Keratinocyte (primary cell): ENCODE results near the gene GSN. TPM values are rescaled to one million over a fixed set of nuclear protein-coding genes. Genes with fewer than 3 reads are reported as not detected.

ENCODE experiments used
- DNase-seq: peaks from one replicate; pipeline ENCODE4 v3.0.0-alpha.2; 2011; ENCODE audit warnings: low read depth, missing footprints, low spot score
- FAIRE-seq: peaks from 2 replicates; lab custom pipeline; 2011; peaks lifted over from hg19 to GRCh38; lab: Jason Lieb, UNC
- H2AFZ ChIP-seq: 2 replicates; pipeline ENCODE4 v1.6.0; 2012; ENCODE audit warnings: low read length, control low read depth, inconsistent platforms; ENCODE audit not compliant: control insufficient read depth
- H3K27ac ChIP-seq: 2 replicates; pipeline ENCODE4 v1.5.1; 2011; ENCODE audit warnings: low read length; ENCODE audit not compliant: control insufficient read depth, insufficient read depth
- H3K27me3 ChIP-seq: 3 replicates; pipeline ENCODE4 v1.6.0; 2011; ENCODE audit warnings: low read length; ENCODE audit not compliant: control insufficient read depth, insufficient read depth; ENCODE audit errors: extremely low read depth
- H3K36me3 ChIP-seq, 2 experiments: 2 replicates in 1 of 2; 3 replicates in 1 of 2; pipeline ENCODE4 v1.5.1; 2011; ENCODE audit warnings: low read length in 2 of 2, mild to moderate bottlenecking in 1 of 2; ENCODE audit not compliant: control insufficient read depth in 2 of 2, insufficient read depth in 2 of 2; ENCODE audit errors: extremely low read depth in 1 of 2
- H3K4me1 ChIP-seq: 3 replicates; pipeline ENCODE4 v1.5.1; 2011; ENCODE audit warnings: low read length; ENCODE audit not compliant: control insufficient read depth, insufficient read depth; ENCODE audit errors: extremely low read depth
- H3K4me2 ChIP-seq: 3 replicates; pipeline ENCODE4 v1.6.0; 2011; ENCODE audit warnings: low read depth, low read length; ENCODE audit not compliant: control insufficient read depth, insufficient read depth; ENCODE audit errors: extremely low read depth
- H3K4me3 ChIP-seq, 3 experiments: fragments of 200-600 bp in 1 of 3; sonication (generic) in 1 of 3; 2 replicates in 2 of 3; 3 replicates in 1 of 3; pipeline ENCODE4 v1.5.1; 2011 to 2016; ENCODE audit warnings: low read length in 3 of 3, mild to moderate bottlenecking in 3 of 3, control low read depth in 2 of 3, inconsistent platforms in 1 of 3, low read depth in 1 of 3, mixed read lengths in 1 of 3, mixed run types in 1 of 3, moderate library complexity in 1 of 3; ENCODE audit not compliant: control insufficient read depth in 2 of 3, insufficient read depth in 2 of 3; ENCODE audit errors: extremely low read depth in 1 of 3
- H3K79me2 ChIP-seq: 2 replicates; pipeline ENCODE4 v1.6.0; 2012; ENCODE audit warnings: low read length; ENCODE audit not compliant: control insufficient read depth, insufficient read depth
- H3K9ac ChIP-seq: 3 replicates; pipeline ENCODE4 v1.6.0; 2011; ENCODE audit warnings: low read length; ENCODE audit not compliant: control insufficient read depth, insufficient read depth; ENCODE audit errors: extremely low read depth
- H3K9me1 ChIP-seq: 3 replicates; pipeline ENCODE4 v1.6.0; 2011; ENCODE audit warnings: low read length; ENCODE audit not compliant: control insufficient read depth, insufficient read depth; ENCODE audit errors: extremely low read depth
- H3K9me3 ChIP-seq: 2 replicates; pipeline ENCODE4 v1.5.1; 2012; ENCODE audit warnings: low read depth, low read length; ENCODE audit not compliant: control insufficient read depth
- H4K20me1 ChIP-seq: 3 replicates; pipeline ENCODE4 v1.6.0; 2011; ENCODE audit warnings: low read length; ENCODE audit not compliant: control insufficient read depth, insufficient read depth; ENCODE audit errors: extremely low read depth
- EZH2 ChIP-seq: IDR thresholded peaks from one replicate; pipeline ENCODE4 v1.6.1; 2012; ENCODE audit warnings: inconsistent platforms, mild to moderate bottlenecking, low read length, moderate library complexity
- dilution Hi-C: fragments of 300-500 bp; cut with MboI; formaldehyde crosslinking; loops from one replicate; pipeline ENCODE4 v1.7.0; 2020; ENCODE audit warnings: low sequenced_read_pairs; ENCODE audit not compliant: extremely low pct_ligation_motif_present
- polyA plus RNA-seq, 5 experiments: library from polyadenylated mRNA; depleted of rRNA in 3 of 5; stranded (reverse) in 3 of 5; stranded (forward) in 1 of 5; unstranded in 1 of 5; fragments of >200 nt; gene quantifications; 1 replicate in 1 of 5; 2 replicates in 3 of 5; 3 replicates in 1 of 5; pipeline versions ENCODE4 v1.2.1 to v1.2.3, GENCODE V29; 2011 to 2012; ENCODE audit warnings: missing spikeins in 2 of 5, low read depth in 1 of 5, low replicate concordance in 1 of 5
- TF ChIP-seq, protein P1 (sequence below), 3 experiments: IDR thresholded peaks in 1 of 3; conservative IDR thresholded peaks in 1 of 3; optimal IDR thresholded peaks in 1 of 3; 2 replicates in 2 of 3; 3 replicates in 1 of 3; pipeline versions ENCODE3 to v1.5.1; 2011; ENCODE audit warnings: low read length in 3 of 3, mild to moderate bottlenecking in 3 of 3, moderate library complexity in 2 of 3, control low read depth in 1 of 3, inconsistent platforms in 1 of 3; ENCODE audit not compliant: insufficient read depth in 2 of 3; ENCODE audit errors: extremely low read depth in 1 of 3

GSN gene
- polyA plus RNA-seq, 1 donor (not counting 4 experiments of a cell fraction or from before 2014, with no cell fraction given) = 166 TPM

DNA sequence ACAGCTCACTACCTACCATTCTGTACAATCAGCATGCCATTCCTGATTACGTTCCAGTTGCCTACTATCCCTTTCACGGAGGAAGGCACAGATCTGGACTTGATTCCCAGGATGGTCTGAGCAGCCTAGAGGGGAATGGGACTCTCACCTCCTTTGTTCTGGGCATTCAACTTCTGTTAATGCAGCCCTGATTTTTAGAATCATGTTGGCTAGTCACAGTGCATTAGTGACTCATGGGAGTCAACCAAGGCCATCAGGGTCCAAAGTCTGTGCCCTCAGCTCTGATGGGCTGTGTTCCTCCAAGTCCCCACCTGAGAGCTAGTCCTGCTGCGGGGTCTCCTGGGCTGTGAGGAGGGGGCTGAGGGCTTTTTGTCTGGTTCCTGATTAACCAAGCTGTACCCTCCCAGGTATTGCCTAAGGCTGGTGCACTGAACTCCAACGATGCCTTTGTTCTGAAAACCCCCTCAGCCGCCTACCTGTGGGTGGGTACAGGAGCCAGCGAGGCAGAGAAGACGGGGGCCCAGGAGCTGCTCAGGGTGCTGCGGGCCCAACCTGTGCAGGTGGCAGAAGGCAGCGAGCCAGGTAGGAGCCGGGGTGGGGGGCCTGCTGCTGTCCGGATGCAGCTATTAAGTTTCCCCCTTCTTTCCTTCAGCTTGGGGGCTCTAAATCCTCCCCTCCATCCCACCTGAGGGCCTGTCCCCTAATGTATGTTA, 59.1 kb downstream of the GSN start:
- Histone ChIP-seq H3K9me1 (no peaks in the 10 kb centered on the region), H3K79me2 (no peaks in the 10 kb centered on the region), H3K4me3 (no peak overlapping the region), H4K20me1 (no peaks in the 10 kb centered on the region), H3K27me3 (no peaks in the 10 kb centered on the region), H3K27ac (no peak overlapping the region), H3K9me3 (no peaks in the 10 kb centered on the region), H3K4me2 (no peak overlapping the region), H3K36me3 (peaks cover 42 to 47% of the 10 kb centered on the region in 2 experiments), H3K4me1 (peaks cover 20% of the 10 kb centered on the region), H2AFZ (no peak overlapping the region), H3K9ac (no peak overlapping the region)
- no peak for DNase-seq
- TF ChIP-seq, protein P1, sequence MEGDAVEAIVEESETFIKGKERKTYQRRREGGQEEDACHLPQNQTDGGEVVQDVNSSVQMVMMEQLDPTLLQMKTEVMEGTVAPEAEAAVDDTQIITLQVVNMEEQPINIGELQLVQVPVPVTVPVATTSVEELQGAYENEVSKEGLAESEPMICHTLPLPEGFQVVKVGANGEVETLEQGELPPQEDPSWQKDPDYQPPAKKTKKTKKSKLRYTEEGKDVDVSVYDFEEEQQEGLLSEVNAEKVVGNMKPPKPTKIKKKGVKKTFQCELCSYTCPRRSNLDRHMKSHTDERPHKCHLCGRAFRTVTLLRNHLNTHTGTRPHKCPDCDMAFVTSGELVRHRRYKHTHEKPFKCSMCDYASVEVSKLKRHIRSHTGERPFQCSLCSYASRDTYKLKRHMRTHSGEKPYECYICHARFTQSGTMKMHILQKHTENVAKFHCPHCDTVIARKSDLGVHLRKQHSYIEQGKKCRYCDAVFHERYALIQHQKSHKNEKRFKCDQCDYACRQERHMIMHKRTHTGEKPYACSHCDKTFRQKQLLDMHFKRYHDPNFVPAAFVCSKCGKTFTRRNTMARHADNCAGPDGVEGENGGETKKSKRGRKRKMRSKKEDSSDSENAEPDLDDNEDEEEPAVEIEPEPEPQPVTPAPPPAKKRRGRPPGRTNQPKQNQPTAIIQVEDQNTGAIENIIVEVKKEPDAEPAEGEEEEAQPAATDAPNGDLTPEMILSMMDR (optimal IDR thresholded peaks at IDR 0.05 in 1 of 3, IDR thresholded peaks at IDR 0.05 in 1 of 3, conservative IDR thresholded peaks at IDR 0.05 in 1 of 3; ENCODE audit: extremely low read depth in 1 of 3, insufficient read depth in 2 of 3, low read length in 3 of 3) = no peak
- TF ChIP-seq EZH2 = no peak
- dilution Hi-C loops = no loop called here
- FAIRE-seq = no peak

DNA sequence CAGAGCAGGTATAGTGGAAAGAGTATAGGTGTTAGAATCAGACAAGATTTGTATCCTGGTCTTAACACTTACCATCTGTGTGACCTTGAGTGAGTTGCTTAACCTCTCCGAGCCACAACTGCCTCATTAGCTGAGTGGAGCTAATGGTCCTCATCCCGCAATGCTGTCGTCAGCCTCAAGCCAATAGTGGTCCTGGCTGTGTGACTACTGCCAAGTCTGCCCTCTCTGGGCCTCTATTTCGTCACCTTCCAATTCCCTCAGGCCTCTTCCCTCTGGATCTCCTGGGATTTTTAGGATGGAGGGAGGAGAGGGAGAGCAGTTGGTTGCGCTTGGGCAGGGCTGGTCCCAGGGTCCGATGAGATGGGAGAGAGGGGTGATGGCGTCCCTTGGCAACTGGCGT, 60.5 kb downstream of the GSN start:
- FAIRE-seq = no peak
- TF ChIP-seq, protein P1 (optimal IDR thresholded peaks at IDR 0.05 in 1 of 3, IDR thresholded peaks at IDR 0.05 in 1 of 3, conservative IDR thresholded peaks at IDR 0.05 in 1 of 3; ENCODE audit: extremely low read depth in 1 of 3, insufficient read depth in 2 of 3, low read length in 3 of 3) = no peak
- TF ChIP-seq EZH2 = no peak
- Histone ChIP-seq H3K9me3 (no peaks in the 10 kb centered on the region), H4K20me1 (no peaks in the 10 kb centered on the region), H3K27me3 (no peaks in the 10 kb centered on the region), H3K9ac (no peak overlapping the region), H3K36me3 (peaks cover 47 to 49% of the 10 kb centered on the region in 2 experiments), H3K4me2 (no peak overlapping the region), H3K4me1 (peaks cover 13% of the 10 kb centered on the region), H3K27ac (no peak overlapping the region), H3K4me3 (no peak overlapping the region), H3K9me1 (no peaks in the 10 kb centered on the region), H3K79me2 (no peaks in the 10 kb centered on the region), H2AFZ (no peak overlapping the region)
- dilution Hi-C loops = no loop called here
- DNase-seq = no peak
